ENCODE data around the gene CHIC2.

Gene CHIC2

GRCh38 chr4:53991821-53992220 is 72.6 kb downstream of the CHIC2 start:
- Histone ChIP-seq H3K4me1 (ENCODE audit: insufficient read depth, poor library complexity, severe bottlenecking) (peaks cover 23% of the 10 kb centered on the region), H3K36me3 (ENCODE audit: low read depth) (no peaks in the 10 kb centered on the region; the same call in 1 of the 2 replicates), H3K27me3 (ENCODE audit: insufficient read depth, poor library complexity, severe bottlenecking) (no peaks in the 10 kb centered on the region), H3K9me3 (ENCODE audit: severe bottlenecking) (no peaks in the 10 kb centered on the region), H3K4me3 (ENCODE audit: severe bottlenecking) (no peak overlapping the region), H3K27ac (ENCODE audit: poor library complexity, severe bottlenecking) (peak overlapping the region; percentile 77)
- TF ChIP-seq, protein P1, sequence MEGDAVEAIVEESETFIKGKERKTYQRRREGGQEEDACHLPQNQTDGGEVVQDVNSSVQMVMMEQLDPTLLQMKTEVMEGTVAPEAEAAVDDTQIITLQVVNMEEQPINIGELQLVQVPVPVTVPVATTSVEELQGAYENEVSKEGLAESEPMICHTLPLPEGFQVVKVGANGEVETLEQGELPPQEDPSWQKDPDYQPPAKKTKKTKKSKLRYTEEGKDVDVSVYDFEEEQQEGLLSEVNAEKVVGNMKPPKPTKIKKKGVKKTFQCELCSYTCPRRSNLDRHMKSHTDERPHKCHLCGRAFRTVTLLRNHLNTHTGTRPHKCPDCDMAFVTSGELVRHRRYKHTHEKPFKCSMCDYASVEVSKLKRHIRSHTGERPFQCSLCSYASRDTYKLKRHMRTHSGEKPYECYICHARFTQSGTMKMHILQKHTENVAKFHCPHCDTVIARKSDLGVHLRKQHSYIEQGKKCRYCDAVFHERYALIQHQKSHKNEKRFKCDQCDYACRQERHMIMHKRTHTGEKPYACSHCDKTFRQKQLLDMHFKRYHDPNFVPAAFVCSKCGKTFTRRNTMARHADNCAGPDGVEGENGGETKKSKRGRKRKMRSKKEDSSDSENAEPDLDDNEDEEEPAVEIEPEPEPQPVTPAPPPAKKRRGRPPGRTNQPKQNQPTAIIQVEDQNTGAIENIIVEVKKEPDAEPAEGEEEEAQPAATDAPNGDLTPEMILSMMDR (IDR thresholded peaks at IDR 0.05; ENCODE audit: poor library complexity, severe bottlenecking): no peak
- DNase-seq (ENCODE audit: low spot score): no peak
- peak; percentile 89 for ATAC-seq (ENCODE audit: low read depth)

DNA sequence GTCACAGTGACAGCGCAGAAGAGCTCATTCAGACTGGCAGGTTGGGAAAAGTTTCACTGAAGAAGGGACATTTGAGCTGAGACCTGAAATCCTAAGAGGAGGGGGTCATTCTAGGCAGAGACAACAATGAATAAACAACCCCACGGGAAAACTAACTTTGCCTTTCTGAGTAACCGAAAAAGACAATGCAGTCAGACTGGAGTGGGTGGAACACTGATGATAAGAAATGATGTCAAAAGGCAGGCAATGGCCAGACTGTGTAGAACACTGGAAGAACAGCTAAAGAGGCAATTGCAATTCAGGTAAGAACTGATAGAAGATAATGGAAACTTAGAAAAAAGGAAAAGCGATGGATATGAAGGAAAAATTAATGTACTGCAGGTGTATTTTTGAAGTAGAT is 73.8 kb downstream of the CHIC2 start:
- Histone ChIP-seq H3K4me3 (ENCODE audit: severe bottlenecking) (no peak overlapping the region), H3K9me3 (ENCODE audit: severe bottlenecking) (no peaks in the 10 kb centered on the region), H3K27ac (ENCODE audit: poor library complexity, severe bottlenecking) (peak overlapping the region; percentile 77), H3K4me1 (ENCODE audit: insufficient read depth, poor library complexity, severe bottlenecking) (peaks cover 23% of the 10 kb centered on the region), H3K36me3 (ENCODE audit: low read depth) (no peaks in the 10 kb centered on the region), H3K27me3 (ENCODE audit: insufficient read depth, poor library complexity, severe bottlenecking) (no peaks in the 10 kb centered on the region)
- ATAC-seq (ENCODE audit: low read depth): no peak
- no peak for DNase-seq (ENCODE audit: low spot score)
- TF ChIP-seq, protein P1 (IDR thresholded peaks at IDR 0.05; ENCODE audit: poor library complexity, severe bottlenecking): no peak

DNA sequence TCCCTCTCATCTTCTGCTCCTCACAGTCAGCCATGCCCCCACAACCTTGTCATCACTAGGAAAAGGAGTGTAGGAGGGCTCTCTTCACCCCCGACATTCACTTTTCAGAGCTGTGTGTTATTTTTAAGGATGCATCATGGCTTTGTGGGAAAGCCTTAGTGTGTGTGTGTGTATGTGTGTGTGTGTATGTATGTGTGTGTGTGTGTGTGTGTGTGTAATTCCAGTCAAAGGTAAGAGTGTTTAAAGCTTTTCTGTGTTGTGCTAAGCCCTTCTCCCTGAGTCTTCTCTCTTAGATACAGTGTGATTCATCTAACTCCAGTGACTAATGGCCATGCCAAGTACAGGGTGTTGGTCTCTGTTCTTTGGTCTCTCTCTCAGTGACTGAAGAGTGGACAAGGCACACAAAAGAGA is 76.6 kb downstream of the CHIC2 start:
- Histone ChIP-seq H3K9me3 (ENCODE audit: severe bottlenecking) (no peaks in the 10 kb centered on the region), H3K27me3 (ENCODE audit: insufficient read depth, poor library complexity, severe bottlenecking) (no peaks in the 10 kb centered on the region), H3K36me3 (ENCODE audit: low read depth) (no peaks in the 10 kb centered on the region), H3K4me3 (ENCODE audit: severe bottlenecking) (no peak overlapping the region), H3K4me1 (ENCODE audit: insufficient read depth, poor library complexity, severe bottlenecking) (peaks cover 23% of the 10 kb centered on the region), H3K27ac (ENCODE audit: poor library complexity, severe bottlenecking) (no peak overlapping the region)
- ATAC-seq (ENCODE audit: low read depth): peak; percentile 87
- DNase-seq (ENCODE audit: low spot score): no peak
- TF ChIP-seq, protein P1 (IDR thresholded peaks at IDR 0.05; ENCODE audit: poor library complexity, severe bottlenecking): no peak

- Histone ChIP-seq H3K4me3 (ENCODE audit: severe bottlenecking) (no peak overlapping the region), H3K36me3 (ENCODE audit: low read depth) (no peaks in the 10 kb centered on the region), H3K4me1 (ENCODE audit: insufficient read depth, poor library complexity, severe bottlenecking) (peaks cover 7% of the 10 kb centered on the region), H3K27me3 (ENCODE audit: insufficient read depth, poor library complexity, severe bottlenecking) (no peaks in the 10 kb centered on the region), H3K9me3 (ENCODE audit: severe bottlenecking) (no peaks in the 10 kb centered on the region), H3K27ac (ENCODE audit: poor library complexity, severe bottlenecking) (no peak overlapping the region)
- no peak for ATAC-seq (ENCODE audit: low read depth)
- TF ChIP-seq, protein P1 (IDR thresholded peaks at IDR 0.05; ENCODE audit: poor library complexity, severe bottlenecking): no peak
- DNase-seq (ENCODE audit: low spot score): no peak
Measured at GRCh38 chr4:53986062-53986461, 78.3 kb downstream of the CHIC2 start.

DNA sequence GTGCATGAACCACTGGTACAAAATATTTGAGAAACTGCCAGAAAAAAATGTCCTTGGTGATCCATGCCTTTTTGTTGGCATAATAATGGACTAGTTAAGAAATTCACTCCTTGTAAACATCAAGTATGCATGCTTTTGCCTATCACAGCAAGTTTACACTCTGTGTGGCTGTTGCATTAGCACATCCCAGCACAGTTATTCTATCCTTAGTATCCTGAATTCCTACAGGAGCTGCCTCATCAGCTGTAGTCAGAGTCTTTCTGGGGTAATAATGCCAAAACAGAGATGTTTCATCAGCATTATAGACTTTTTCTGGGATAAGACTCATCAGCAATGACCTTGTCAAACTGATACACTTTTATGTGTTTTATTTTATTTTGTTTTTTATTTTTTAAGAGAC is 82.8 kb downstream of the CHIC2 start:
- no peak for ATAC-seq (ENCODE audit: low read depth)
- H3K4me1 ChIP-seq (ENCODE audit: insufficient read depth, poor library complexity, severe bottlenecking): no peaks in the 10 kb centered on the region
- H3K4me3 ChIP-seq (ENCODE audit: severe bottlenecking): no peak overlapping the region
- no peak for DNase-seq (ENCODE audit: low spot score)
- no peaks in the 10 kb centered on the region for H3K36me3 ChIP-seq (ENCODE audit: low read depth)
- no peaks in the 10 kb centered on the region for H3K9me3 ChIP-seq (ENCODE audit: severe bottlenecking)
- H3K27me3 ChIP-seq (ENCODE audit: insufficient read depth, poor library complexity, severe bottlenecking): no peaks in the 10 kb centered on the region
- TF ChIP-seq, protein P1 (IDR thresholded peaks at IDR 0.05; ENCODE audit: poor library complexity, severe bottlenecking): no peak
- H3K27ac ChIP-seq (ENCODE audit: poor library complexity, severe bottlenecking): no peak overlapping the region
